ENCODE measurements around the gene HPGDS. TPM values are rescaled to one million over a fixed set of nuclear protein-coding genes. Genes with fewer than 3 reads are reported as not detected.

Gene HPGDS
- total and polyA plus RNA-seq, 8 donors, result 0.16 to 2.9 (median 0.54) TPM

- ATAC-seq (no peak), FAIRE-seq (no peak), DNase-seq (no peak)
- H3K27me3 ChIP-seq, result no peaks in the 10 kb centered on the region
- TF ChIP-seq CTCF (IDR thresholded peaks at IDR 0.05), result no peak
- no peak overlapping the region for H3K27ac ChIP-seq
- H3K4me3 ChIP-seq, result no peak overlapping the region
- WGBS, 2 donors, result 91 to 93% methylated on average over 1 of the region's 1 CpG
- H3K4me1 ChIP-seq, result no peaks in the 10 kb centered on the region
- intact Hi-C loops (cut with DNase I), result no loop called here
- no peaks in the 10 kb centered on the region for H3K36me3 ChIP-seq
- no peaks in the 10 kb centered on the region for H3K9me3 ChIP-seq
Observed at GRCh38 chr4:94365304-94365703, 22.7 kb upstream of the HPGDS start.

- no peaks in the 10 kb centered on the region for H3K27me3 ChIP-seq
- DNase-seq (no peak), ATAC-seq (no peak), FAIRE-seq (no peak)
- intact Hi-C loops (cut with DNase I), result no loop called here
- H3K36me3 ChIP-seq, result no peaks in the 10 kb centered on the region
- H3K4me1 ChIP-seq, result no peaks in the 10 kb centered on the region
- H3K9me3 ChIP-seq, result no peaks in the 10 kb centered on the region
- 76 to 80% methylated on average over 4 of the region's 4 CpGs for WGBS, 2 donors
- H3K4me3 ChIP-seq, result no peak overlapping the region
- TF ChIP-seq CTCF (IDR thresholded peaks at IDR 0.05), result no peak
- no peak overlapping the region for H3K27ac ChIP-seq
Observed at GRCh38 chr4:94364527-94364926, 21.9 kb upstream of the HPGDS start.

GRCh38 chr4:94363136-94363655, 20.6 kb upstream of the HPGDS start:
- H3K4me3 ChIP-seq, result no peak overlapping the region
- no peaks in the 10 kb centered on the region for H3K27me3 ChIP-seq
- FAIRE-seq, result no peak
- WGBS, 2 donors, result 67 to 70% methylated on average over 4 of the region's 4 CpGs
- H3K36me3 ChIP-seq, result no peaks in the 10 kb centered on the region
- no peaks in the 10 kb centered on the region for H3K4me1 ChIP-seq
- no peak overlapping the region for H3K27ac ChIP-seq
- H3K9me3 ChIP-seq, result no peaks in the 10 kb centered on the region
- intact Hi-C loops (cut with DNase I), result no loop called here
- ATAC-seq, result no peak
- DNase-seq, result no peak
- no peak for TF ChIP-seq CTCF (IDR thresholded peaks at IDR 0.05)

GRCh38 chr4:94359838-94360237, 17.2 kb upstream of the HPGDS start:
- no peak for FAIRE-seq
- H3K4me3 ChIP-seq, result no peak overlapping the region
- H3K27me3 ChIP-seq, result no peaks in the 10 kb centered on the region
- no peak for DNase-seq
- H3K4me1 ChIP-seq, result no peaks in the 10 kb centered on the region
- no peaks in the 10 kb centered on the region for H3K36me3 ChIP-seq
- no peak overlapping the region for H3K27ac ChIP-seq
- intact Hi-C loops (cut with DNase I), result no loop called here
- no peak for ATAC-seq
- 66 to 71% methylated on average over 4 of the region's 4 CpGs for WGBS, 2 donors
- H3K9me3 ChIP-seq, result no peaks in the 10 kb centered on the region
- no peak for TF ChIP-seq CTCF (IDR thresholded peaks at IDR 0.05)

GRCh38 chr4:94359221-94359620, 16.6 kb upstream of the HPGDS start:
- no peaks in the 10 kb centered on the region for H3K4me1 ChIP-seq
- no peak for ATAC-seq

More at GRCh38 chr4:94359221-94359620, 16.6 kb upstream of the HPGDS start:
- intact Hi-C loops (cut with DNase I), result no loop called here
- H3K4me3 ChIP-seq, result no peak overlapping the region
- H3K9me3 ChIP-seq, result no peaks in the 10 kb centered on the region
- FAIRE-seq, result no peak
- DNase-seq, result no peak
- no peaks in the 10 kb centered on the region for H3K36me3 ChIP-seq
- TF ChIP-seq CTCF (IDR thresholded peaks at IDR 0.05), result no peak
- no peaks in the 10 kb centered on the region for H3K27me3 ChIP-seq
- H3K27ac ChIP-seq, result no peak overlapping the region
- 73 to 78% methylated on average over 2 of the region's 2 CpGs for WGBS, 2 donors
